Retina (tissue), 1 donor: ENCODE results near the gene SLC25A43.
"Not testable (repeated sequence)": the region's sequence is repeated elsewhere in the genome, so short reads cannot be mapped to it uniquely, and the experiment has no call there.

ENCODE experiments used
- DNase-seq: peaks from one replicate; pipeline ENCODE4 v3.0.0-alpha.2; 2016

The SLC25A43 gene

DNA sequence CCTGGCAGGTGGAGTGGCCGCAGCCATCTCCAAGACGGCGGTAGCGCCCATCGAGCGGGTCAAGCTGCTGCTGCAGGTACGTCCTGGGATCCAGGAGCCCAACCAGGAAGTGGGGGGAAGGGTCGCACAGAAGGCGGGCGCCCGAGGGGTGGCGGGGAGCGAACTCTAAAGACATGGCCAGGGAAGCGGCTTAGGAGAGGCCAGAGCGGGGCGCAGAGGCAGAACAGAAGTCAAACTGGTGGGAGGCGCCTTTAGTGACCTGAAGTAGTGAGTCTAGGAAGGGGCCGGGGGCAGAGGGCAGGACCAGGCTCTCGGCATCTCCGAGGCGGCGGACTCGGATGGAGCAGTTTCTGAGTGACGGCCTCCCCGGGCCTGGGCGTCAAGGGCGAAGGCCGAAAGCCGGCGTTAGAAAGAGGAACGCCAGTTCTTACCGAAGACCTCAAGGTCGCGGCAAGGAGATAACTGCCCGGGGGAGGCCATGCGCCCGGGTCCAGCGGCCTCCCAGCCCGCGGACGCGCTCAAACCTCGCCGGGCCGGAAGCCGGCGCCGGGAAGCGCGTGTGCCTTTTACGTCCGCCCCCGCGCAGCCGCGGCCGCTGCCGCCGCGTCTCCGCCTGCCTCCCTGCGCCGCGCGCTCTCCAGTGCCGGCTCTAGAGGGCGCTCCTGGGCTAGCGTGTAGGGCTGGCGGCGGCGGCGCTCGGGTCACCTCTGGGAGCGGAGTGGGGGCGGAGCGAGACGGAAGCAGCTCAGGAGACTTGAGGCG is 69.6 kb downstream of the SLC25A43 start:
- DNase-seq, result peak; percentile 91

- DNase-seq, result no peak
Measured at GRCh38 chrX:119469313-119469635, 70.1 kb downstream of the SLC25A43 start.

- no peak for DNase-seq
Measured at GRCh38 chrX:119474615-119475388, 75.7 kb downstream of the SLC25A43 start.

DNA sequence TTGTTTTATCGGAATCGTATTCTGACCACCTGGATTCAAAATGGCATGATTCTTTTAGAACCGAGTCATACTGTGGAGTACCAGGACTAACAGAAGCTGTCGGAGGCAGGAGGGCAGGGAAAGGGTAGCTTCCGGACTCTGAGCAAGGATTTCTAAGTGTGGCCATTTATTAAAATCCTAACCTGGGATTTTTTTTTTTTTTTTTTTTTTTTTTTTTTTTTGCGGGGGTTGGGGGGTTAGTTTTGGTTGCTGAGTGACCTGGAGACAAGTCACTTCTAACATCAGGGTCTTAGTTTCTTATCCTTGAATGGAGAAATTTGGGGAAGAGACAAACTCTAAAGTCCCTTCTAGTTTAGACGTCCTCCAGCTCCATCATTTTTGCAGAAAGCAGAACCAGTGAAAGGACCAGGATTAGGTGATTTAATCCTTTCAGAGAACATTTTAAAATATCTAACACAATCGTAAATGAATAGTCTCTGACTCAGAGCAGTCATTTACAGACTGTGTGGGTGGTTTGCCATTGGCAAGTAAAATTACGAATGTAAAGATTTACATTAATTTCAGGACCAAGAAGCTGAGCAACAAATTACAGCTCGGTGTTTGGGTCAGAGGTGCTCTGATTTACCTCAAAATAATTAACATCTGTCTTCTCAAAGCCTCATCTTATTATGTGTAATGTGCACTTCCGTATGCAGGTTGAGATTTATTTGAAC is 76.4 kb downstream of the SLC25A43 start:
- DNase-seq, result no peak

DNA sequence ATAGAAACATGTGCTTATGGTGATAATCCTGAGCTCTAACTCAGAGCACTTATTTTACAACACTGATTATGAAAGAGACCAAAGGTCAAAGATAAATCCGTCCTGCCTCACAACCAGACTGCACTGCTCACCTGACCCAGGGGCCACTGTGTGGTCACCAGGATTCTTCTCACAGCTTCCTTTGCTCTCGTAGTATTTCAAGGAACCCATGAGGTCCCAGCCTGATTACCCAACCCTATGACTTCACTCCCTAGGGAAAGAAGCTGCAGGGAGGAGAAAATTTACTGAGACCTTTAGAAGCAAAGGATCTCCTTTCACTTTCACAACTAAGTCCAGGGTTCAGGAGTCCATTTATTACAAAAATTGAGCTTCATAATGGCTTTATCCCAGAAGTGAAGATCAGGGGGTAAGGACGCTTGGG is 78.7 kb downstream of the SLC25A43 start:
- no peak for DNase-seq

GRCh38 chrX:119478504-119478903 is 79.4 kb downstream of the SLC25A43 start:
- DNase-seq, result no peak

- DNase-seq, result no peak
Measured at GRCh38 chrX:119479845-119480244, 80.7 kb downstream of the SLC25A43 start.

DNA sequence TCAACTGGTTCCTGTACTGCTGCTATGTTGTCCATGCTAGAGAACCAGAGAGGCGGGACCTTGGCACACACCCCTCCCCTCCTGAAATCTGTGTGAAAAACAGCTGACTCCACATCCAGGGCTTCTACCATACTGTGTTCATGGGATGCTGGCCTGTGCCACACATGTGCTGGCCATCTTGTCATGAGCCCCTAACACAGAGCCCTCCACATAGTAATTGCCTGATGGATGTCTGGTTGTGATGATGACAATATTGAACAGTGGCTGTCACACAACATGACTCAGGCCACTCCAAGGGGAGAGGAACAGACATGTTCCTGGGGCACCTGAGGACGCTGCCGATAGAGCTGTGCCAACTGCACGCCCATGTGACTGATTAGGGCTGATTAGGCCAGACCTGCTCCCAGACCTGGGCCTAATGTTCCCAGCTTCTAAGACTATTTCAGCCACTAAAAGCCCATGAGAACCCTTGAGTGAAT is 82.2 kb downstream of the SLC25A43 start:
- DNase-seq, result no peak

GRCh38 chrX:119482041-119482440 is 82.9 kb downstream of the SLC25A43 start:
- DNase-seq, result no peak

GRCh38 chrX:119482481-119483480 is 83.6 kb downstream of the SLC25A43 start:
- DNase-seq, result peak; percentile 76

DNA sequence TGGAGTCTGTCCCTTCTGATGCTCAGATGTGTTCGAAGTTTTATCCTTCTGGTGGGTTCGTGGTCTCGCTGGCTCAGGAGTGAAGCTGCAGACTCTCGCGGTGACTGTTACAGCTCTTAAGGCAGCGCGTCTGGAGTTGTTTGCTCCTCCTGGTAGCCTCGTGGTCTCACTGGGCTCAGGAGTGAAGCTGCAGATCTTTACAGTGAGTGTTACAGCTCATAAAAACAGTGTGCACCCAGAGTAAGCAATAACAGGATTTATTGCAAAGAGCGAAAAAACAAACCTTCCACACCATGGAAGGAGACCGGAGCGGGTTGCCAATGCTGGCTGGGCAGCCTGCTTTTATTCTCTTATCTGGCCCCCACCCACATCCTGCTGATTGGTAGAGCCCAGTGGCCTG is 87.6 kb downstream of the SLC25A43 start:
- no peak for DNase-seq

DNA sequence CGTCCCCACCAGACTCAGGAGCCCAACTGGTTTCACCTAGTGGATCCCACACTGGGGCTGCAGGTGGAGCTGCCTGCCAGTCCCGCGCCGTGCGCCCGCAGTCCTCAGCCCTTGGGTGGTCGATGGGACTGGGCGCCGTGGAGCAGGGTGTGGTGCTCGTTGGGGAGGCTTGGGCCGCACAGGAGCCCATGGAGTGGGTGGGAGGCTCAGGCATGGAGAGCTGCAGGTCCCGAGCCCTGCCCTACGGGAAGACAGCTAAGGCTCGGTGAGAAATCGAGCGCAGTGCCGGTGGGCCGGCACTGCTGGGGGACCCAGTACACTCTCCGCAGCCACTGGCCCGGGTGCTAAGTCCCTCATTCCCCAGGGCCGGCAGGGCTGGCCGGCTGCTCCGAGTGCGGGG is 88.6 kb downstream of the SLC25A43 start:
- not testable (repeated sequence) for DNase-seq

- DNase-seq, result peak; percentile 38
Measured at GRCh38 chrX:119488749-119489148, 89.6 kb downstream of the SLC25A43 start.

DNA sequence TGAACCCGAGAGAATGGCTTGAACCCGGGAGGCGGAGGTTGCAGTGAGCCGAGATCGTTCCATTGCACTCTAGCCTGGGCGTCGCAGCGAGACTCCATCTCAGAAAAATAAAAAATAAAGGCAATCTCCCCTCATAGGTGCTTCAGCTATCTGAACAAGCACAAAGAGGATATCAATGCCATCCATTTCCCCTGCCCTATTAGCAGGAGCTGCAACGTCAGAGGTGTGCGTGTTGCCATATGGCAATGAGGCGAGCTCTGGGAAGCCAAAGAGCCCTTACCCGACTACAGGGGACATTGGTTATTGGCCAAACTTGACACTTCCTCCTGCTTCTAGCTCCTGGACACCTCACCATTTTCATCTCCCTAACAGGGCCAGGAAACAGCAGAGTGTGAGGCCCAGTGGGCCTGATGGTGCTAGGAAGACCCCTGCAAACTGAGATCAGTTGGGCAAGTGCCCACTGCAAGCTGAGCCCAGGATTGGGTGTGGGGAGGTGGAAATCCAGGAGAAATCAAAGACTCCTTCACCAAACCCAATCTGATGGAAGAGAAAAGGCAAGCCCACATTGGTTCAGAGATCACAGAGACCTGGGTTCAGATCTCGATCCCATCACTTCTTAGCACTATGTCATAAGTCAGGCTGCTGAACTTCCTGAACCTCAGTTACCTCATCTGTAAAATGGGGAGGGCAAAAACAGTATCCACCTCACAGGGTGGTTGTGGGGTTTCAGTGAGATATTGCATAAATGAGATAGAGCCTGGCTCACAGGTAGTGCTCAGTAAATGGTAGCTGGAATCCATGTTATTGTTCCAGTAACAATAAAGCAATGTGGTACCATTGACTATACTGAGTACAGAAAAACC is 90.3 kb downstream of the SLC25A43 start:
- DNase-seq, result no peak

GRCh38 chrX:119492463-119492862 is 93.3 kb downstream of the SLC25A43 start:
- DNase-seq, result no peak

DNA sequence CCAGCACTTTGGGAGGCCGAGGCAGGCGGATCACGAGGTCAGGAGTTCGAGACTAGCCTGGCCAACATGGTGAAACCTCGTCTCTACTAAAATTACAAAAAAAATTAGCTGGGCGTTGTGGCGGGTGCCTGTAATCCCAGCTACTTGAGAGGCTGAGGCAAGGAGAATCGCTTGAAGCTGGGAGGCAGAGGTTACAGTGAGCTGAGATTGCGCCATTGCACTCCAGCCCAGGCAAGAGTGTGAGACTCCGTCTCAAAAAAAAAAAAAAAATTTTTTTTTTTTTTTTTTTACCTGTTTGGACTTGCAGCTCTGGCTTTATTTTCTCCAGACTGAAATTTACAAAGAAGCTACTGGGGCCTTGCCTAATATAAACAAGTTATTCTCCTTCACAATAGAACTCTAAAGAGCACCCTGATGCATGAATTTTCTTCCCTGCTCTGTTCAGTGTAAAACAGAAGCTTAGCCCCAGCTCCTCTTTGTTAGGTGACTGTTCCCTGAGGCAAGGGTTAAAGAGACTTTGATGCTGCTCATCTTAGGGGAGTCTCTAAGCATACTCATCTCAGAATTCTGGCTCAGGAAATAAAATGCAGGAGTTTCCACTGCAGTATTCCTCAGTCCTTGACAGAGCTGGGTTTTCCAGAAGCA is 94.8 kb downstream of the SLC25A43 start:
- not testable (repeated sequence) for DNase-seq

- DNase-seq, result no peak
Measured at GRCh38 chrX:119495734-119496726, 96.9 kb downstream of the SLC25A43 start.

DNA sequence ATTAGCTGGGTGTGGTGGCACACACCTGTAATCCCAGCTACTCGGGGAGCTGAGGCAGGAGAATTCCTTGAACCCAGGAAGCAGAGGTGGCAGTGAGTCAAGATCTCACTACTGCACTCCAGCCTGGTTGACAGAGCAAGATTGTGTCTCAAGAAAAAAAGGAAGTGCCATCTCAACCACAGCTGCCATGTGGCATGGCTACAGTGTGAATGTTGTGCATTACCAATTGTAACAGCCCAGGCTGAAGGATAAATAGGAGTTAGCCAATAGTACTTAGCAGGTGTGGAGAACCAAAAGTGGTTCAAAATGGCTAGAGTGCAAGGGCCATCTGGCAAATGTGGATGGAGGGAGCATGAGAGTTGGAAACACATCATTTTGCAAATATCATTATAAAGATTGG is 98.0 kb downstream of the SLC25A43 start:
- DNase-seq, result no peak

- no peak for DNase-seq
Measured at GRCh38 chrX:119500061-119500800, 101.1 kb downstream of the SLC25A43 start.
